Lower leg skin (tissue), 3 donors: ENCODE results near the gene HAGH.

Source experiments
- POLR2A ChIP-seq, 2 donors: fragments of 450-650 bp; IDR thresholded peaks; one replicate each; pipeline ENCODE4 v1.6.1; 2016 to 2017; ENCODE audit warnings: antibody characterized with exemption in 2 of 2, mild to moderate bottlenecking in 1 of 2, moderate library complexity in 1 of 2
- TF ChIP-seq, protein P1 (sequence below), 3 donors: fragments of 450-650 bp; IDR thresholded peaks; one replicate each; pipeline ENCODE4 v1.5.1; 2016; ENCODE audit warnings: antibody characterized with exemption in 3 of 3, mild to moderate bottlenecking in 3 of 3, moderate library complexity in 2 of 3

DNA sequence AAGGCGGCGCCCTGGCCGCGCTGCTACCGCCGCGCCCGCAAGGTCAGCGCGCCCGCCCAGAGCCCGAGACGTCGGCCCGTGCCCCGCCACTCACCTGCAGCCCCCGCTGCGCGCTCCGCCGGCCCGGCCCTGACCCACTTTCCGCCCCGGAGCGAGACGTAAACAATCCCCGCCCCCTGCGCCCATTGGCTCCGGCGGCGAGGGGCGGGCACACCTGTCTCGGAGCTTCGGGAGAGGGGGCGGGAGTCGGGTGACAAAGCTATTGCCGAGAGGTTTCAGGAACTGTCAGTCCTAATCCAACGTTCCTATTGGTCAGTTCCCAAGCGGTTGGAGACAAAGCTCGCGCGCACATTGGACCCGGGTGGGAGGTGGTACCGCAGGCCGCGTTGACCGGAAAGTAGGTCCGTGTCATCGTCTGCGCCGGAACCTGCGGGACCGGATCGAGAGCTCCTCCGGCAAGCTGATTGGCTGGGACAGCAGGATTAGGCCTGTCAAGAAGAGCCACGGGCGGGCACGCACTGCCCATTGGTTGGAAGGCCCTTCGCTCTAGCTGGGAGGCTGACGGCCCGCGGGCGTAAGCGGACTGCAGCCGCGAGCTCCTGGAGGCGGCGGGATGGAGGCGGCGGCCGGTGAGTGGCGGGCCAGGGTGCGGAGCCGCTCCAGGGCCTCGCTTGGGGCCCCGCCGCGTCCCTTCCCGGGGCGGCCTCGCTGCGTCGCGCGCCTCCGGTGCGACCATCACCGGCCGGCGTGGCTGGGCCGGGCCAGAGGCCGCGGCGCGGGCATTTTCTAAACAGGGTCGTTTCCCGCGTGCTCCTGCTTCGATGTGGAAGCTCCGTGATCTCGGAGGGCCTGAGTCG lies 44.0 kb downstream of the HAGH start, which contains the start of the genes NUBP2 and SPSB3:
- TF ChIP-seq POLR2A (IDR thresholded peaks at IDR 0.05), result no peak
- TF ChIP-seq, protein P1, sequence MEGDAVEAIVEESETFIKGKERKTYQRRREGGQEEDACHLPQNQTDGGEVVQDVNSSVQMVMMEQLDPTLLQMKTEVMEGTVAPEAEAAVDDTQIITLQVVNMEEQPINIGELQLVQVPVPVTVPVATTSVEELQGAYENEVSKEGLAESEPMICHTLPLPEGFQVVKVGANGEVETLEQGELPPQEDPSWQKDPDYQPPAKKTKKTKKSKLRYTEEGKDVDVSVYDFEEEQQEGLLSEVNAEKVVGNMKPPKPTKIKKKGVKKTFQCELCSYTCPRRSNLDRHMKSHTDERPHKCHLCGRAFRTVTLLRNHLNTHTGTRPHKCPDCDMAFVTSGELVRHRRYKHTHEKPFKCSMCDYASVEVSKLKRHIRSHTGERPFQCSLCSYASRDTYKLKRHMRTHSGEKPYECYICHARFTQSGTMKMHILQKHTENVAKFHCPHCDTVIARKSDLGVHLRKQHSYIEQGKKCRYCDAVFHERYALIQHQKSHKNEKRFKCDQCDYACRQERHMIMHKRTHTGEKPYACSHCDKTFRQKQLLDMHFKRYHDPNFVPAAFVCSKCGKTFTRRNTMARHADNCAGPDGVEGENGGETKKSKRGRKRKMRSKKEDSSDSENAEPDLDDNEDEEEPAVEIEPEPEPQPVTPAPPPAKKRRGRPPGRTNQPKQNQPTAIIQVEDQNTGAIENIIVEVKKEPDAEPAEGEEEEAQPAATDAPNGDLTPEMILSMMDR (IDR thresholded peaks at IDR 0.05), result no peak
